Raji (cell line): ENCODE data around the gene GPC3.

Source experiments
- POLR2A ChIP-seq: IDR thresholded peaks from 2 replicates; pipeline ENCODE4 v1.6.1; 2011; ENCODE audit warnings: low read depth, low read length, control low read depth; ENCODE audit not compliant: insufficient read depth

Gene GPC3

GRCh38 chrX:133607419-133608348 lies 377.7 kb downstream of the GPC3 start:
- TF ChIP-seq POLR2A, result no peak

- TF ChIP-seq POLR2A, result no peak
Observed at GRCh38 chrX:133606990-133607389, 378.4 kb downstream of the GPC3 start.

GRCh38 chrX:133604801-133605200 lies 380.6 kb downstream of the GPC3 start:
- TF ChIP-seq POLR2A, result no peak

GRCh38 chrX:133602881-133603280 lies 382.5 kb downstream of the GPC3 start:
- no peak for TF ChIP-seq POLR2A

- TF ChIP-seq POLR2A, result no peak
Observed at GRCh38 chrX:133601116-133601515, 384.3 kb downstream of the GPC3 start.

GRCh38 chrX:133600536-133600935 lies 384.9 kb downstream of the GPC3 start:
- TF ChIP-seq POLR2A, result no peak

- TF ChIP-seq POLR2A, result no peak
Observed at GRCh38 chrX:133598601-133599335, 386.6 kb downstream of the GPC3 start.

GRCh38 chrX:133594156-133594555 lies 391.2 kb downstream of the GPC3 start:
- no peak for TF ChIP-seq POLR2A

GRCh38 chrX:133593531-133593930 lies 391.9 kb downstream of the GPC3 start:
- no peak for TF ChIP-seq POLR2A

GRCh38 chrX:133590703-133591505 lies 394.5 kb downstream of the GPC3 start:
- no peak for TF ChIP-seq POLR2A

GRCh38 chrX:133588827-133589226 lies 396.6 kb downstream of the GPC3 start:
- TF ChIP-seq POLR2A, result no peak

GRCh38 chrX:133587818-133588217 lies 397.6 kb downstream of the GPC3 start:
- no peak for TF ChIP-seq POLR2A

- TF ChIP-seq POLR2A, result no peak
Observed at GRCh38 chrX:133587071-133587470, 398.3 kb downstream of the GPC3 start.

- TF ChIP-seq POLR2A, result no peak
Observed at GRCh38 chrX:133586443-133586842, 399.0 kb downstream of the GPC3 start.

- TF ChIP-seq POLR2A, result no peak
Observed at GRCh38 chrX:133583825-133584224, 401.6 kb downstream of the GPC3 start.

- TF ChIP-seq POLR2A, result no peak
Observed at GRCh38 chrX:133580625-133581024, 404.8 kb downstream of the GPC3 start.

- TF ChIP-seq POLR2A, result no peak
Observed at GRCh38 chrX:133579631-133580030, 405.8 kb downstream of the GPC3 start.
